GM23338 (cell line): ENCODE measurements around the gene SLC16A2. TPM values are rescaled to one million over a fixed set of nuclear protein-coding genes. Genes with fewer than 3 reads are reported as not detected.

ENCODE experiments used
- ATAC-seq: fragments of 200-7000 bp; cut with Tn5 transposase; 3 replicates; pipeline ENCODE4 v1.9.1; 2020
- DNase-seq: peaks from one replicate; pipeline ENCODE4 v3.0.0-alpha.2; 2015; ENCODE audit warnings: low spot score
- H2AFZ ChIP-seq: fragments of 200-600 bp; sonication (generic); 2 replicates; pipeline ENCODE4 v1.8.0; 2016; ENCODE audit warnings: antibody characterized with exemption, mild to moderate bottlenecking, moderate library complexity
- H3F3A ChIP-seq: fragments of 200-600 bp; sonication (generic); replicated peaks from 2 replicates; pipeline ENCODE4 v1.8.0; 2017; ENCODE audit warnings: antibody characterized with exemption, mixed run types, low read depth
- H3K27ac ChIP-seq: fragments of 200-600 bp; sonication (generic); 2 replicates; pipeline ENCODE4 v1.6.1; 2016; ENCODE audit warnings: low read depth
- H3K27me3 ChIP-seq: fragments of 200-600 bp; sonication (generic); 2 replicates; pipeline ENCODE4 v1.8.0; 2016; ENCODE audit warnings: mild to moderate bottlenecking, mixed run types, moderate library complexity; ENCODE audit not compliant: insufficient read depth
- H3K36me3 ChIP-seq: fragments of 200-600 bp; sonication (generic); 2 replicates; pipeline ENCODE4 v1.8.0; 2016; ENCODE audit warnings: mild to moderate bottlenecking; ENCODE audit not compliant: insufficient read depth
- H3K4me1 ChIP-seq: fragments of 200-600 bp; sonication (generic); 2 replicates; pipeline ENCODE4 v1.8.0; 2016; ENCODE audit warnings: mild to moderate bottlenecking, moderate library complexity; ENCODE audit not compliant: insufficient read depth
- H3K4me2 ChIP-seq: fragments of 200-600 bp; sonication (generic); 2 replicates; pipeline ENCODE4 v1.7.1; 2017; ENCODE audit warnings: mixed run types
- H3K4me3 ChIP-seq: fragments of 200-600 bp; sonication (generic); 2 replicates; pipeline ENCODE4 v1.6.1; 2016; ENCODE audit warnings: mixed run types
- H3K79me2 ChIP-seq: fragments of 200-600 bp; sonication (generic); replicated peaks from 2 replicates; pipeline ENCODE4 v1.8.0; 2017; ENCODE audit warnings: mild to moderate bottlenecking; ENCODE audit not compliant: insufficient read depth
- H3K9me2 ChIP-seq: fragments of 200-600 bp; sonication (generic); 2 replicates; pipeline ENCODE4 v1.8.0; 2017; ENCODE audit not compliant: insufficient read depth
- H4K20me1 ChIP-seq: fragments of 200-600 bp; sonication (generic); replicated peaks from 2 replicates; pipeline ENCODE4 v1.8.0; 2017; ENCODE audit warnings: mild to moderate bottlenecking; ENCODE audit not compliant: insufficient read depth
- H3K27ac Mint-ChIP-seq: 2 replicates; pipeline ENCODE4 v1.8.0; 2020; ENCODE audit warnings: inconsistent platforms, mild to moderate bottlenecking, moderate library complexity, mixed read lengths
- H3K27me3 Mint-ChIP-seq: 3 replicates; pipeline ENCODE4 v1.8.0; 2022; ENCODE audit warnings: low read depth, mild to moderate bottlenecking, moderate library complexity, mixed read lengths, inconsistent platforms; ENCODE audit not compliant: insufficient read depth, poor library complexity
- H3K36me3 Mint-ChIP-seq: 3 replicates; pipeline ENCODE4 v1.8.0; 2021; ENCODE audit warnings: low read depth, mild to moderate bottlenecking, inconsistent platforms, moderate library complexity, mixed read lengths
- H3K4me1 Mint-ChIP-seq: 3 replicates; pipeline ENCODE4 v1.8.0; 2020; ENCODE audit warnings: mild to moderate bottlenecking, inconsistent platforms, mixed read lengths
- H3K4me3 Mint-ChIP-seq: 3 replicates; pipeline ENCODE4 v1.8.0; 2021; ENCODE audit warnings: moderate library complexity, mild to moderate bottlenecking, inconsistent platforms, mixed read lengths
- H3K9me3 Mint-ChIP-seq: 3 replicates; pipeline ENCODE4 v1.8.0; 2020; ENCODE audit warnings: moderate library complexity, mild to moderate bottlenecking, inconsistent platforms, mixed read lengths
- EZH2phosphoT487 ChIP-seq: fragments of 200-600 bp; sonication (generic); IDR thresholded peaks from one replicate; pipeline ENCODE4 v1.8.1; 2018; ENCODE audit warnings: antibody characterized with exemption; ENCODE audit not compliant: unreplicated experiment
- JUNB ChIP-seq: IDR thresholded peaks from one replicate; pipeline ENCODE4 v1.6.1; 2016; ENCODE audit warnings: antibody characterized with exemption; ENCODE audit not compliant: unreplicated experiment
- NANOG ChIP-seq: IDR thresholded peaks from 2 replicates; pipeline ENCODE4 v1.6.1; 2016; ENCODE audit warnings: antibody characterized with exemption, borderline replicate concordance
- ZNF114 ChIP-seq: fragments of 250-450 bp; sonication (Bioruptor Pico); IDR thresholded peaks from 2 replicates; pipeline ENCODE4 v1.5.0; 2020; ENCODE audit warnings: mild to moderate bottlenecking, moderate library complexity
- ZNF331 ChIP-seq: fragments of 250-450 bp; sonication (Bioruptor Pico); IDR thresholded peaks from 2 replicates; pipeline ENCODE4 v1.5.0; 2020; ENCODE audit warnings: low read depth, mild to moderate bottlenecking, moderate library complexity
- polyA plus RNA-seq: library from polyadenylated mRNA; unstranded; fragments of >200 nt; fragmentation: Nextera tagmentation; extraction: Ambion mirVana; gene quantifications from 2 replicates; pipeline ENCODE4 v1.2.1, GENCODE V29; 2016
- total RNA-seq: library from RNA; depleted of rRNA; stranded (reverse); fragments of >200 nt; shearing (Covaris generic); gene quantifications from 2 replicates; pipeline ENCODE4 v1.2.3, GENCODE V29; 2014
- TF ChIP-seq, protein P1 (sequence below): IDR thresholded peaks from one replicate; pipeline ENCODE4 v1.6.1; 2018; ENCODE audit warnings: antibody characterized with exemption; ENCODE audit not compliant: unreplicated experiment
- TF ChIP-seq, protein P2 (sequence below), 2 experiments: fragments of 200-600 bp in 1 of 2; sonication (generic) in 1 of 2; conservative IDR thresholded peaks; 2 replicates each; pipeline versions ENCODE4 v1.5.1 to v1.6.1; 2016 to 2017; ENCODE audit warnings: antibody characterized with exemption in 2 of 2, low read depth in 2 of 2, mild to moderate bottlenecking in 2 of 2, moderate library complexity in 1 of 2

The SLC16A2 gene
- total and polyA plus RNA-seq, 2 experiments from 2014 or later: 11.1 to 27.9 TPM

DNA sequence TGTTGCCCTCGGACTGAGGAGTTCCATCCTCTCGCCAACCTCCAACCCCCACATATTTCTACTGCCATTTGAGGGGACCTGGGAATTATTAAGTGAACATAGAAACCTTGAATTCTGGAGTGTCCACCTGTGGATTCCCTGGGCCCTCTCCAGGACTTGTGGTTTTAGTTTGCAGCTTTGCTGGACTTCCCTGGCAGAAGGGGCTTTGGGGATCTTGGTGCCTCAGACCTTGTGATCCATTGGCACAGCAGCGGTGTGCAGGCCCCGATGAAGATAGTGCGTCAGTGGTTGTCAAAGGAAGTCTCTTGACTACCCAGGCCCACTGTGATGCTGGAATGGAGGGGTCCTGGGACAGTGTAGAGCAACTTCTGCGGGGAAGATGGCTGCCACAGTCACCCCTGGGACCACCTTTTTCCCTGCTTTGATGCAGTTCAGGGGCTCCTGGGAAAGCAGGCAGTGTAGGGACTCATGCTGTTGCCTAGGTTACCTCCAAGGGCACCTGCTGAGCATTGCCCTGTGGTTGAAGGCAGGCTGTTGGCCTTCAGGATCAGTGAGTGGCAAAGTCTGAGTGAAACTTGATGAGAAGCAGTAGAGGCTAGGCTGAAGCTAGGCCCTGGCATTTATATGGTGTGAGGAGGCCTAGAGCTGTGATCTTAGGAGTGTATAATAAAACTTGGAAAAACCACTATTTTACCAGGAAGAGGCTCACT lies 2.2 kb downstream of the SLC16A2 start (continued):
- TF ChIP-seq, protein P1, sequence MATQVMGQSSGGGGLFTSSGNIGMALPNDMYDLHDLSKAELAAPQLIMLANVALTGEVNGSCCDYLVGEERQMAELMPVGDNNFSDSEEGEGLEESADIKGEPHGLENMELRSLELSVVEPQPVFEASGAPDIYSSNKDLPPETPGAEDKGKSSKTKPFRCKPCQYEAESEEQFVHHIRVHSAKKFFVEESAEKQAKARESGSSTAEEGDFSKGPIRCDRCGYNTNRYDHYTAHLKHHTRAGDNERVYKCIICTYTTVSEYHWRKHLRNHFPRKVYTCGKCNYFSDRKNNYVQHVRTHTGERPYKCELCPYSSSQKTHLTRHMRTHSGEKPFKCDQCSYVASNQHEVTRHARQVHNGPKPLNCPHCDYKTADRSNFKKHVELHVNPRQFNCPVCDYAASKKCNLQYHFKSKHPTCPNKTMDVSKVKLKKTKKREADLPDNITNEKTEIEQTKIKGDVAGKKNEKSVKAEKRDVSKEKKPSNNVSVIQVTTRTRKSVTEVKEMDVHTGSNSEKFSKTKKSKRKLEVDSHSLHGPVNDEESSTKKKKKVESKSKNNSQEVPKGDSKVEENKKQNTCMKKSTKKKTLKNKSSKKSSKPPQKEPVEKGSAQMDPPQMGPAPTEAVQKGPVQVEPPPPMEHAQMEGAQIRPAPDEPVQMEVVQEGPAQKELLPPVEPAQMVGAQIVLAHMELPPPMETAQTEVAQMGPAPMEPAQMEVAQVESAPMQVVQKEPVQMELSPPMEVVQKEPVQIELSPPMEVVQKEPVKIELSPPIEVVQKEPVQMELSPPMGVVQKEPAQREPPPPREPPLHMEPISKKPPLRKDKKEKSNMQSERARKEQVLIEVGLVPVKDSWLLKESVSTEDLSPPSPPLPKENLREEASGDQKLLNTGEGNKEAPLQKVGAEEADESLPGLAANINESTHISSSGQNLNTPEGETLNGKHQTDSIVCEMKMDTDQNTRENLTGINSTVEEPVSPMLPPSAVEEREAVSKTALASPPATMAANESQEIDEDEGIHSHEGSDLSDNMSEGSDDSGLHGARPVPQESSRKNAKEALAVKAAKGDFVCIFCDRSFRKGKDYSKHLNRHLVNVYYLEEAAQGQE: no peak
- TF ChIP-seq NANOG (no peak), EZH2phosphoT487 (no peak)
- TF ChIP-seq, protein P2, sequence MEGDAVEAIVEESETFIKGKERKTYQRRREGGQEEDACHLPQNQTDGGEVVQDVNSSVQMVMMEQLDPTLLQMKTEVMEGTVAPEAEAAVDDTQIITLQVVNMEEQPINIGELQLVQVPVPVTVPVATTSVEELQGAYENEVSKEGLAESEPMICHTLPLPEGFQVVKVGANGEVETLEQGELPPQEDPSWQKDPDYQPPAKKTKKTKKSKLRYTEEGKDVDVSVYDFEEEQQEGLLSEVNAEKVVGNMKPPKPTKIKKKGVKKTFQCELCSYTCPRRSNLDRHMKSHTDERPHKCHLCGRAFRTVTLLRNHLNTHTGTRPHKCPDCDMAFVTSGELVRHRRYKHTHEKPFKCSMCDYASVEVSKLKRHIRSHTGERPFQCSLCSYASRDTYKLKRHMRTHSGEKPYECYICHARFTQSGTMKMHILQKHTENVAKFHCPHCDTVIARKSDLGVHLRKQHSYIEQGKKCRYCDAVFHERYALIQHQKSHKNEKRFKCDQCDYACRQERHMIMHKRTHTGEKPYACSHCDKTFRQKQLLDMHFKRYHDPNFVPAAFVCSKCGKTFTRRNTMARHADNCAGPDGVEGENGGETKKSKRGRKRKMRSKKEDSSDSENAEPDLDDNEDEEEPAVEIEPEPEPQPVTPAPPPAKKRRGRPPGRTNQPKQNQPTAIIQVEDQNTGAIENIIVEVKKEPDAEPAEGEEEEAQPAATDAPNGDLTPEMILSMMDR (conservative IDR thresholded peaks at IDR 0.05; ENCODE audit: low read depth in 2 of 2): no peak

DNA sequence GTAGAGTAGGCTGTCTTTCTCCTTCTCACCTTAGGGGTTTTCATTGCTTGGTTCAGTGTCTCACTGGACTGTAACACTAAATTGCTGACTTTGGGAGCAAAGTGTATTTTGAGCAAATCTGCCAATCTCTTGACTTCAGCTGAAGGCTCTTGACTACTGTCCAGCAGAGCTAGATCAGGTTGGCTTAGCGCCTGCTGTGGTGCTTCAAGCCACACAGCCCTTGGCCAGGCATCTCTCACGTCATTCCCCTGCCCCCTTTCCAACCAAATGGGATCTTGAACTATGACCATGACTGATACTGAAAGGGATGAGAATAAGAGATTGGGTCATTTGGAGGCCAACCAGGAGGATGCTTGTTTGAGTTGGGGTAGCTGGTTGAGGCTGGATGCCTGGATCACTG lies 4.8 kb downstream of the SLC16A2 start:
- H3K79me2 ChIP-seq: no peaks in the 10 kb centered on the region
- peaks cover 7% of the 10 kb centered on the region; the same call in 1 of the 2 replicates for H3K27me3 ChIP-seq
- H3K9me3 Mint-ChIP-seq: no peaks in the 10 kb centered on the region
- no peaks in the 10 kb centered on the region; the same call in 2 of the 3 replicates for H3K36me3 Mint-ChIP-seq
- no peaks in the 10 kb centered on the region for H3F3A ChIP-seq
- H3K4me1 ChIP-seq: 0 out of 2 replicates have a peak, but pooled peaks cover 3% of the 10 kb centered on the region
- H3K4me3 ChIP-seq: no peak overlapping the region
- peaks cover 6% of the 10 kb centered on the region for H3K27me3 Mint-ChIP-seq
- H4K20me1 ChIP-seq: no peaks in the 10 kb centered on the region
- H3K4me3 Mint-ChIP-seq: no peak overlapping the region
- no peaks in the 10 kb centered on the region for H3K36me3 ChIP-seq
- DNase-seq: peak; percentile 4
- H3K9me2 ChIP-seq: no peaks in the 10 kb centered on the region
- H3K4me1 Mint-ChIP-seq: peaks cover 10% of the 10 kb centered on the region; the same call in 2 of the 3 replicates
- no peak overlapping the region for H2AFZ ChIP-seq
- no peak overlapping the region for H3K4me2 ChIP-seq
- H3K27ac Mint-ChIP-seq: no peak overlapping the region
- no peak overlapping the region for H3K27ac ChIP-seq
- no peak for ATAC-seq
- TF ChIP-seq JUNB (no peak), ZNF331 (CRISPR knock-in tag) (no peak), ZNF114 (no peak), EZH2phosphoT487 (no peak)
- TF ChIP-seq, protein P1: no peak
- TF ChIP-seq, protein P2 (conservative IDR thresholded peaks at IDR 0.05; ENCODE audit: low read depth in 2 of 2): no peak
